CD4-positive, alpha-beta T cell treated with Interferon gamma for 1 hour (primary cell): ENCODE data around the gene GPR84.

Experiments used
- DNase-seq: peaks from one replicate; pipeline ENCODE4 v3.0.0-alpha.2; 2020

The GPR84 gene

DNA sequence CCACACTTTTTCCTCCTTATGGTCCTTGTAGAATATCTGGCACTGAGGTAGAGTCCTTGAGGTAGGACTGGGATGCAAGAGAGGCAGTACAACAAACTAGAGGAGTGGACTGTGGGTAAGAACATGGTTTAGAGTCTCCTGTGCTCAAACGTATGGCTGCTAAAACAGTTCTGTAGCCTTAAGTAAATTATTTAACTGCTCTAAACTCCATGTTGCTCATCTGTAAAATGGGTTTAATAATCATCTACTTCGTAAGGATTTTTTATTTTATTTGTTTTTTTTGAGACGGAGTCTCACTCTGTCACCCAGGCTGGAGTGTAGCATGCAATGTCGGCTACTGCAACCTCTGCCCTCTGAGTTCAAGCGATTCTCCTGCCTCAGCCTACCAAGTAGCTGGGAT, 42.9 kb downstream of the GPR84 start:
- DNase-seq = no peak
